GM19351 (cell line): Measurements from ENCODE around the gene RASGEF1B.
A peak's percentile ranks its signal among the peaks of the same experiment; 100 is the strongest.
"Not testable (repeated sequence)": the region's sequence is repeated elsewhere in the genome, so short reads cannot be mapped to it uniquely, and the experiment has no call there.

Experiments
- ATAC-seq: cut with Tn5 transposase; IDR thresholded peaks from one replicate; pipeline ENCODE4 v1.9.1; 2021; ENCODE audit warnings: mild to moderate bottlenecking, moderate library complexity; ENCODE audit not compliant: unreplicated experiment

RASGEF1B gene

GRCh38 chr4:81498551-81499099, 26.9 kb upstream of the RASGEF1B start:
- no peak for ATAC-seq

- no peak for ATAC-seq
Measured at GRCh38 chr4:81498046-81498445, 26.3 kb upstream of the RASGEF1B start.

GRCh38 chr4:81495345-81495744, 23.6 kb upstream of the RASGEF1B start:
- no peak for ATAC-seq

- peak; percentile 79 for ATAC-seq
Measured at GRCh38 chr4:81494031-81494431, 22.3 kb upstream of the RASGEF1B start.

- ATAC-seq: no peak
Measured at GRCh38 chr4:81492606-81493230, 21.0 kb upstream of the RASGEF1B start.

GRCh38 chr4:81491943-81492342, 20.2 kb upstream of the RASGEF1B start:
- ATAC-seq: peak; percentile 74

GRCh38 chr4:81490403-81491160, 18.9 kb upstream of the RASGEF1B start:
- no peak for ATAC-seq

GRCh38 chr4:81486502-81486901, 14.8 kb upstream of the RASGEF1B start:
- ATAC-seq: no peak

GRCh38 chr4:81485310-81485980, 13.7 kb upstream of the RASGEF1B start:
- ATAC-seq: no peak

- ATAC-seq: no peak
Measured at GRCh38 chr4:81482326-81482725, 10.6 kb upstream of the RASGEF1B start.

- no peak for ATAC-seq
Measured at GRCh38 chr4:81481151-81481550, 9.4 kb upstream of the RASGEF1B start.

GRCh38 chr4:81479573-81479972, 7.9 kb upstream of the RASGEF1B start:
- ATAC-seq: not testable (repeated sequence)

GRCh38 chr4:81473331-81474265, 1.9 kb upstream of the RASGEF1B start:
- ATAC-seq: not testable (repeated sequence)

GRCh38 chr4:81472281-81473182, 825 bp upstream of the RASGEF1B start:
- ATAC-seq: peak; percentile 53

- no peak for ATAC-seq
Measured at GRCh38 chr4:81471298-81471587, 464 bp downstream of the RASGEF1B start.

- no peak for ATAC-seq
Measured at GRCh38 chr4:81470456-81471297, 1.0 kb downstream of the RASGEF1B start.

- no peak for ATAC-seq
Measured at GRCh38 chr4:81469781-81470455, 1.8 kb downstream of the RASGEF1B start.

- ATAC-seq: no peak
Measured at GRCh38 chr4:81468678-81469077, 3.0 kb downstream of the RASGEF1B start.

GRCh38 chr4:81467672-81467964, 4.1 kb downstream of the RASGEF1B start:
- ATAC-seq: no peak
